HepG2 (cell line): ENCODE results near the gene ZNF491. TPM values are rescaled to one million over a fixed set of nuclear protein-coding genes. Genes with fewer than 3 reads are reported as not detected.

Experiments
- ARID4A ChIP-seq: sonication (generic); formaldehyde crosslinking; IDR thresholded peaks from 2 replicates; pipeline ENCODE4 v1.5.0; 2020; ENCODE audit warnings: mild to moderate bottlenecking, missing genetic modification reagents, borderline replicate concordance
- CHD4 ChIP-seq: fragments of 200-600 bp; sonication (generic); IDR thresholded peaks from 2 replicates; pipeline ENCODE4 v1.7.0; 2017; ENCODE audit warnings: mild to moderate bottlenecking, low read length, borderline replicate concordance
- HOXA5 ChIP-seq: sonication (generic); formaldehyde crosslinking; IDR thresholded peaks from 2 replicates; pipeline ENCODE4 v1.4.0; 2020; ENCODE audit warnings: missing genetic modification reagents
- LCORL ChIP-seq, 2 experiments: fragments of 450-650 bp in 1 of 2; sonication (generic) in 1 of 2; formaldehyde crosslinking in 1 of 2; IDR thresholded peaks; 2 replicates each; pipeline versions ENCODE4 v1.5.0 to v1.6.1; 2017 to 2020; ENCODE audit warnings: antibody characterized with exemption in 1 of 2, missing genetic modification reagents in 1 of 2
- NAIF1 ChIP-seq: sonication (generic); formaldehyde crosslinking; IDR thresholded peaks from 2 replicates; pipeline ENCODE4 v1.5.0; 2020; ENCODE audit warnings: mild to moderate bottlenecking, missing genetic modification reagents, borderline replicate concordance
- RBFOX2 ChIP-seq: fragments of 200-400 bp; formaldehyde crosslinking; IDR thresholded peaks from 2 replicates; pipeline ENCODE4 v1.6.1; 2017; ENCODE audit warnings: low read depth, mild to moderate bottlenecking, low read length
- RFX3 ChIP-seq: IDR thresholded peaks from 2 replicates; pipeline ENCODE4 v1.6.1; 2016; ENCODE audit warnings: missing biosample characterization, missing genetic modification reagents
- SETDB1 ChIP-seq: sonication (generic); formaldehyde crosslinking; IDR thresholded peaks from 2 replicates; pipeline ENCODE4 v1.5.1; 2020; ENCODE audit warnings: missing genetic modification reagents, mild to moderate bottlenecking, borderline replicate concordance
- SMAD3 ChIP-seq: sonication (generic); formaldehyde crosslinking; IDR thresholded peaks from 2 replicates; pipeline ENCODE4 v1.4.0; 2020; ENCODE audit warnings: missing genetic modification reagents
- SP4 ChIP-seq: sonication (generic); formaldehyde crosslinking; IDR thresholded peaks from 2 replicates; pipeline ENCODE4 v1.8.1; 2023; ENCODE audit warnings: mild to moderate bottlenecking, missing genetic modification reagents
- SSRP1 ChIP-seq: IDR thresholded peaks from 2 replicates; pipeline ENCODE4 v1.6.1; 2016; ENCODE audit warnings: control low read depth
- TSC22D2 ChIP-seq: sonication (generic); formaldehyde crosslinking; IDR thresholded peaks from 2 replicates; pipeline ENCODE4 v1.5.1; 2020; ENCODE audit warnings: missing genetic modification reagents, mild to moderate bottlenecking, borderline replicate concordance
- ZNF326 ChIP-seq: sonication (generic); formaldehyde crosslinking; IDR thresholded peaks from 2 replicates; pipeline ENCODE4 v1.4.0; 2020; ENCODE audit warnings: missing genetic modification reagents, borderline replicate concordance
- ZNF367 ChIP-seq: sonication (generic); formaldehyde crosslinking; IDR thresholded peaks from 2 replicates; pipeline ENCODE4 v1.4.0; 2020; ENCODE audit warnings: missing genetic modification reagents, borderline replicate concordance
- ZNF543 ChIP-seq: sonication (generic); formaldehyde crosslinking; IDR thresholded peaks from 2 replicates; pipeline ENCODE4 v1.4.0; 2020; ENCODE audit warnings: mild to moderate bottlenecking, missing genetic modification reagents
- ZNF616 ChIP-seq: sonication (generic); formaldehyde crosslinking; IDR thresholded peaks from 2 replicates; pipeline ENCODE4 v1.5.0; 2020; ENCODE audit warnings: low read depth, mild to moderate bottlenecking, missing genetic modification reagents
- ZNF691 ChIP-seq: sonication (generic); formaldehyde crosslinking; IDR thresholded peaks from 2 replicates; pipeline ENCODE4 v1.4.0; 2020; ENCODE audit warnings: missing genetic modification reagents, low read depth, mild to moderate bottlenecking, borderline replicate concordance
- ZNF800 ChIP-seq: sonication (generic); formaldehyde crosslinking; IDR thresholded peaks from 2 replicates; pipeline ENCODE4 v1.4.0; 2020; ENCODE audit warnings: missing genetic modification reagents
- ZNF850 ChIP-seq: sonication (generic); formaldehyde crosslinking; conservative IDR thresholded peaks from 2 replicates; pipeline ENCODE4 v1.9.0; 2021; ENCODE audit warnings: mild to moderate bottlenecking, missing genetic modification reagents
- polyA plus RNA-seq, 8 experiments: library from polyadenylated mRNA; depleted of rRNA in 3 of 8; stranded (reverse) in 7 of 8; unstranded in 1 of 8; fragments of >200 nt; fragmentation: Illumina TruSeq in 4 of 8; extraction: Trizol in 4 of 8; gene quantifications; 2 replicates each; pipeline versions ENCODE4 v1.2.1 to v1.2.3, GENCODE V29; 2011 to 2016; ENCODE audit warnings: low read depth in 4 of 8, missing spikeins in 1 of 8, mixed read lengths in 1 of 8; ENCODE audit not compliant: insufficient read depth in 1 of 8
- total RNA-seq, 5 experiments: library from RNA; depleted of rRNA; stranded (reverse); fragments of >200 nt; fragmentation: Illumina TruSeq; extraction: Trizol; gene quantifications; 2 replicates each; pipeline ENCODE4 v1.2.3, GENCODE V29; 2016; ENCODE audit warnings: low read depth in 1 of 5

ZNF491 gene
- total and polyA plus RNA-seq, 2 of the 13 experiments (the other 11 are each of a cell fraction or from before 2014, with no cell fraction given) = 0.57 to 2.2 TPM

GRCh38 chr19:11848594-11849469 is 50.5 kb downstream of the ZNF491 start, which contains the start of gene ZNF439 (continued):
- TF ChIP-seq ARID4A (peak; percentile 83; the same call in 1 of the 2 replicates), ZNF691 (CRISPR knock-in tag) (no peak), SP4 (CRISPR knock-in tag) (peak; percentile 73; the same call in 1 of the 2 replicates), RFX3 (CRISPR knock-in tag) (no peak), ZNF800 (no peak), CHD4 (no peak), RBFOX2 (peak; percentile 50; the same call in 1 of the 2 replicates), NAIF1 (no peak), ZNF326 (CRISPR knock-in tag) (no peak), LCORL (IDR thresholded peaks at IDR 0.05) (no peak), LCORL (CRISPR knock-in tag; IDR thresholded peaks at IDR 0.05) (peak; percentile 30; the same call in 1 of the 2 replicates), TSC22D2 (CRISPR knock-in tag) (no peak), ZNF367 (CRISPR knock-in tag) (no peak), ZNF616 (CRISPR knock-in tag) (no peak), ZNF850 (no peak), SSRP1 (CRISPR knock-in tag) (no peak), ZNF543 (CRISPR knock-in tag) (peak; percentile 82; the same call in 1 of the 2 replicates), SETDB1 (CRISPR knock-in tag) (no peak), SMAD3 (CRISPR knock-in tag) (no peak), HOXA5 (CRISPR knock-in tag) (no peak)
